B cell (primary cell): ENCODE measurements around the gene TRIM66. TPM values are rescaled to one million over a fixed set of nuclear protein-coding genes. Genes with fewer than 3 reads are reported as not detected.

Experiments
- ATAC-seq: fragments of 200-7000 bp; cut with Tn5 transposase; one replicate; pipeline ENCODE4 v1.10.0; 2021; ENCODE audit warnings: low read depth, mild to moderate bottlenecking, moderate number of reproducible peaks, moderate library complexity
- CTCF ChIA-PET: fragments of 350-600 bp; sonication (Branson Sonifier 250); formaldehyde crosslinking; loops from one replicate; lab custom pipeline; 2021; ENCODE audit warnings: antibody characterized with exemption, inconsistent platforms; lab: Charles Lee
- POLR2A ChIA-PET: fragments of 350-600 bp; sonication (Branson Sonifier 250); formaldehyde crosslinking; loops from one replicate; lab custom pipeline; 2021; ENCODE audit warnings: antibody characterized with exemption; lab: Charles Lee
- DNase-seq: peaks from one replicate; pipeline ENCODE4 v3.0.0; 2013
- H2AFZ ChIP-seq: 2 replicates; pipeline ENCODE4 v1.6.1; 2012; ENCODE audit warnings: mild to moderate bottlenecking, low read depth, low read length; ENCODE audit not compliant: insufficient read depth, poor library complexity, severe bottlenecking
- H3K27ac ChIP-seq, 2 donors: 1 replicate in 1 of 2; 2 replicates in 1 of 2; pipeline ENCODE4 v1.5.1; 2012 to 2013; ENCODE audit warnings: low read length in 2 of 2, mild to moderate bottlenecking in 2 of 2, moderate library complexity in 1 of 2
- H3K27me3 ChIP-seq, 4 experiments: fragments of 200-600 bp in 1 of 4; sonication (generic) in 1 of 4; replicated peaks in 1 of 4; 1 replicate in 2 of 4; 2 replicates in 2 of 4; pipeline versions ENCODE4 v1.6.1 to v1.7.0; 2013 to 2016; ENCODE audit warnings: low read length in 3 of 4, mild to moderate bottlenecking in 2 of 4, mixed read lengths in 1 of 4, moderate library complexity in 1 of 4; ENCODE audit not compliant: insufficient read depth in 4 of 4, control insufficient read depth in 3 of 4; ENCODE audit errors: control extremely low read depth in 1 of 4
- H3K36me3 ChIP-seq, 2 experiments: replicated peaks in 1 of 2; 1 replicate in 1 of 2; 2 replicates in 1 of 2; pipeline versions ENCODE4 v1.6.1 to v1.7.1; 2013; ENCODE audit warnings: low read length in 1 of 2; ENCODE audit not compliant: insufficient read depth in 2 of 2, control insufficient read depth in 1 of 2; ENCODE audit errors: control extremely low read depth in 1 of 2, extremely low read depth in 1 of 2
- H3K4me1 ChIP-seq, 2 donors: fragments of 200-600 bp in 1 of 2; sonication (generic) in 1 of 2; 1 replicate in 1 of 2; 2 replicates in 1 of 2; pipeline versions ENCODE4 v1.5.1 to v1.6.1; 2013 to 2017; ENCODE audit warnings: low read length in 2 of 2; ENCODE audit not compliant: control insufficient read depth in 2 of 2, insufficient read depth in 2 of 2
- H3K4me2 ChIP-seq: replicated peaks from 2 replicates; pipeline ENCODE3; 2012; ENCODE audit warnings: mild to moderate bottlenecking, low read depth, low read length; ENCODE audit not compliant: poor library complexity, severe bottlenecking
- H3K4me3 ChIP-seq, 5 experiments: fragments of 200-600 bp in 1 of 5; sonication (generic) in 1 of 5; 1 replicate in 3 of 5; 2 replicates in 2 of 5; pipeline versions ENCODE4 v1.5.1 to v1.7.0; 2011 to 2016; ENCODE audit warnings: low read length in 4 of 5, mild to moderate bottlenecking in 4 of 5, low read depth in 2 of 5, control low read depth in 1 of 5, moderate library complexity in 1 of 5; ENCODE audit not compliant: insufficient read depth in 1 of 5; ENCODE audit errors: control extremely low read depth in 1 of 5, extremely low read depth in 1 of 5
- H3K79me2 ChIP-seq: fragments of 200-600 bp; sonication (generic); one replicate; pipeline ENCODE4 v1.6.0; 2016; ENCODE audit warnings: low read length; ENCODE audit not compliant: control insufficient read depth, insufficient read depth
- H3K9ac ChIP-seq: fragments of 200-600 bp; sonication (generic); 2 replicates; pipeline ENCODE4 v1.6.1; 2017; ENCODE audit warnings: mild to moderate bottlenecking, low read length, moderate library complexity
- H3K9me3 ChIP-seq, 3 donors: one replicate each; pipeline versions ENCODE4 v1.6.1 to v1.7.1; 2013; ENCODE audit warnings: low read length in 2 of 3; ENCODE audit not compliant: control insufficient read depth in 2 of 3, insufficient read depth in 1 of 3; ENCODE audit errors: control extremely low read depth in 1 of 3
- H4K20me1 ChIP-seq: 2 replicates; pipeline ENCODE4 v1.6.0; 2012; ENCODE audit warnings: mild to moderate bottlenecking, low read length; ENCODE audit not compliant: insufficient read depth, control insufficient read depth, poor library complexity, severe bottlenecking
- H3K27ac Mint-ChIP-seq: one replicate; pipeline ENCODE4 v1.8.0; 2021; ENCODE audit warnings: mixed read lengths
- H3K27me3 Mint-ChIP-seq: one replicate; pipeline ENCODE4 v1.8.0; 2021; ENCODE audit warnings: mixed read lengths
- H3K4me1 Mint-ChIP-seq: one replicate; pipeline ENCODE4 v1.8.0; 2021; ENCODE audit warnings: mixed read lengths
- H3K4me3 Mint-ChIP-seq: one replicate; pipeline ENCODE4 v1.8.0; 2021; ENCODE audit warnings: mixed read lengths
- H3K9me3 Mint-ChIP-seq: one replicate; pipeline ENCODE4 v1.8.0; 2022; ENCODE audit warnings: mixed read lengths; ENCODE audit not compliant: insufficient read depth
- CTCF ChIP-seq: fragments of 200-600 bp; IDR thresholded peaks from one replicate; pipeline ENCODE4 v1.8.0; 2022; ENCODE audit warnings: antibody characterized with exemption, mild to moderate bottlenecking
- EZH2 ChIP-seq: IDR thresholded peaks from 2 replicates; pipeline ENCODE4 v1.6.1; 2012; ENCODE audit warnings: borderline replicate concordance, low read depth, mild to moderate bottlenecking, moderate library complexity, low read length; ENCODE audit not compliant: insufficient read depth, poor library complexity, severe bottlenecking
- WGBS: methylation state at CpG from one replicate; pipeline ENCODE4 v1.1.5; 2013; ENCODE audit warnings: missing lambda C conversion rate; ENCODE audit not compliant: insufficient coverage; 5-methylcytosine and 5-hydroxymethylcytosine counted together
- intact Hi-C: fragments of 100-400 bp; cut with micrococcal nuclease; formaldehyde crosslinking; loops from one replicate; pipeline ENCODE4 v1.10.0; 2022
- polyA plus RNA-seq: library from polyadenylated mRNA; depleted of rRNA; stranded (reverse); fragments of >200 nt; gene quantifications from 2 replicates; pipeline ENCODE4 v1.2.3, GENCODE V29; 2012
- total RNA-seq, 2 donors: library from RNA; stranded (reverse); fragments of 120-200 nt in 1 of 2; gene quantifications; 1 replicate in 1 of 2; 2 replicates in 1 of 2; pipeline versions ENCODE4 v1.2.3 to v1.2.4, GENCODE V29; 2013 to 2022

TRIM66 gene
- total and polyA plus RNA-seq, 2 donors (not counting 1 experiment from before 2014, with no cell fraction given), result 11.1 to 21.1 TPM

- Mint-ChIP-seq H3K27ac (no peak overlapping the region), H3K4me3 (no peak overlapping the region), H3K4me1 (peaks cover 5% of the 10 kb centered on the region), H3K9me3 (no peaks in the 10 kb centered on the region), H3K27me3 (no peaks in the 10 kb centered on the region)
- Histone ChIP-seq H3K4me2 (no peak overlapping the region), H3K9ac (no peak overlapping the region), H3K36me3 (no peaks in the 10 kb centered on the region), H4K20me1 (no peaks in the 10 kb centered on the region), H2AFZ (no peak overlapping the region), H3K4me3 (no peak overlapping the region), H3K9me3 (no peaks in the 10 kb centered on the region), H3K79me2 (no peaks in the 10 kb centered on the region), H3K27me3 (no peaks in the 10 kb centered on the region), H3K27ac (no peak overlapping the region), H3K4me1 (peaks cover 3 to 4% of the 10 kb centered on the region in 2 donors)
- 98% methylated on average over 4 of the region's 12 CpGs for WGBS
- no peak for ATAC-seq
- no peak for TF ChIP-seq CTCF
- no peak for TF ChIP-seq EZH2
- POLR2A ChIA-PET, result no interaction called here
- intact Hi-C loops, result no loop called here
- DNase-seq, result no peak
- CTCF ChIA-PET, result no interaction called here
Measured at GRCh38 chr11:8712506-8712905, 30.0 kb upstream of the TRIM66 start.

GRCh38 chr11:8711895-8712442 is 29.5 kb upstream of the TRIM66 start:
- Histone ChIP-seq H2AFZ (no peak overlapping the region), H3K4me3 (no peak overlapping the region), H3K27ac (no peak overlapping the region), H3K4me1 (no peaks in the 10 kb centered on the region), H3K9ac (no peak overlapping the region), H3K27me3 (no peaks in the 10 kb centered on the region), H3K79me2 (no peaks in the 10 kb centered on the region), H4K20me1 (no peaks in the 10 kb centered on the region), H3K4me2 (no peak overlapping the region), H3K36me3 (no peaks in the 10 kb centered on the region), H3K9me3 (no peaks in the 10 kb centered on the region)
- WGBS, result 88% methylated on average over 4 of the region's 5 CpGs
- Mint-ChIP-seq H3K9me3 (no peaks in the 10 kb centered on the region), H3K4me1 (no peaks in the 10 kb centered on the region), H3K4me3 (no peak overlapping the region), H3K27ac (no peak overlapping the region), H3K27me3 (no peaks in the 10 kb centered on the region)
- ChIA-PET POLR2A (no interaction called here), CTCF (no interaction called here)
- DNase-seq (no peak), ATAC-seq (no peak)
- TF ChIP-seq EZH2, result no peak
- TF ChIP-seq CTCF, result no peak
- intact Hi-C loops, result no loop called here
